ENCODE results near the gene MCM3AP.

MCM3AP gene

DNA sequence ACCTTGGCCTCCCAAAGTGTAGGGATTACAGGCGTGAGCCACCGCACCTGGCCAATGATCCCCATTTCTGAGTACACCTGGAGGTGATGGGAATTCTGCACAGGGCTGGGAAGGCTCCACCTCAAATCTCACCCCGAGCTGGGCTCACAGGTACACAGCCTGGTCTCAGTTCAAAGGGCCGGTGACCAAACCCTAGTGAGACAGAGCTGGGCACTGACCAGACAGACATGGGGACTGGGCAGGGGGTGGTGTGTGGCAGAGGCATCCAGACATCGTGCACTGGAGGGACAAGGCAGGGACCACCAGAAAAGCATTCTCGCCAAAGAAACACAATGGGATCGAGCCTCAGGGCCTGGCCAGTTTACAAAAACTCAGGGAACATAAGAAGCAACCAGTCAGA lies 74.0 kb downstream of the MCM3AP start:
- no peak for ATAC-seq
- TF ChIP-seq, protein P1, sequence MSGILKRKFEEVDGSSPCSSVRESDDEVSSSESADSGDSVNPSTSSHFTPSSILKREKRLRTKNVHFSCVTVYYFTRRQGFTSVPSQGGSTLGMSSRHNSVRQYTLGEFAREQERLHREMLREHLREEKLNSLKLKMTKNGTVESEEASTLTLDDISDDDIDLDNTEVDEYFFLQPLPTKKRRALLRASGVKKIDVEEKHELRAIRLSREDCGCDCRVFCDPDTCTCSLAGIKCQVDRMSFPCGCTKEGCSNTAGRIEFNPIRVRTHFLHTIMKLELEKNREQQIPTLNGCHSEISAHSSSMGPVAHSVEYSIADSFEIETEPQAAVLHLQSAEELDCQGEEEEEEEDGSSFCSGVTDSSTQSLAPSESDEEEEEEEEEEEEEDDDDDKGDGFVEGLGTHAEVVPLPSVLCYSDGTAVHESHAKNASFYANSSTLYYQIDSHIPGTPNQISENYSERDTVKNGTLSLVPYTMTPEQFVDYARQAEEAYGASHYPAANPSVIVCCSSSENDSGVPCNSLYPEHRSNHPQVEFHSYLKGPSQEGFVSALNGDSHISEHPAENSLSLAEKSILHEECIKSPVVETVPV (CRISPR knock-in tag; IDR thresholded peaks at IDR 0.05), result no peak
- TF ChIP-seq OSR1 (CRISPR knock-in tag; IDR thresholded peaks at IDR 0.05), result no peak
- no peak for TF ChIP-seq SNAI2 (CRISPR knock-in tag; IDR thresholded peaks at IDR 0.05)
- no peak for TF ChIP-seq ZNF70 (CRISPR knock-in tag; IDR thresholded peaks at IDR 0.05)
- TF ChIP-seq CSDC2 (CRISPR knock-in tag; IDR thresholded peaks at IDR 0.05), result no peak
- TF ChIP-seq GLIS3 (CRISPR knock-in tag; IDR thresholded peaks at IDR 0.05), result no peak
- TF ChIP-seq ZNF8 (CRISPR knock-in tag; IDR thresholded peaks at IDR 0.05), result no peak
- no peak for TF ChIP-seq ZNF565 (CRISPR knock-in tag; conservative IDR thresholded peaks at IDR 0.05; ENCODE audit: low read depth)
- no peak for TF ChIP-seq TCF4 (CRISPR knock-in tag; IDR thresholded peaks at IDR 0.05; ENCODE audit: borderline replicate concordance)
- TF ChIP-seq ISL1 (CRISPR knock-in tag; IDR thresholded peaks at IDR 0.05), result no peak
- no peak for TF ChIP-seq RARB (CRISPR knock-in tag; IDR thresholded peaks at IDR 0.05)
- no peak for TF ChIP-seq ZC3H10 (CRISPR knock-in tag; IDR thresholded peaks at IDR 0.05)
- TF ChIP-seq, protein P2, sequence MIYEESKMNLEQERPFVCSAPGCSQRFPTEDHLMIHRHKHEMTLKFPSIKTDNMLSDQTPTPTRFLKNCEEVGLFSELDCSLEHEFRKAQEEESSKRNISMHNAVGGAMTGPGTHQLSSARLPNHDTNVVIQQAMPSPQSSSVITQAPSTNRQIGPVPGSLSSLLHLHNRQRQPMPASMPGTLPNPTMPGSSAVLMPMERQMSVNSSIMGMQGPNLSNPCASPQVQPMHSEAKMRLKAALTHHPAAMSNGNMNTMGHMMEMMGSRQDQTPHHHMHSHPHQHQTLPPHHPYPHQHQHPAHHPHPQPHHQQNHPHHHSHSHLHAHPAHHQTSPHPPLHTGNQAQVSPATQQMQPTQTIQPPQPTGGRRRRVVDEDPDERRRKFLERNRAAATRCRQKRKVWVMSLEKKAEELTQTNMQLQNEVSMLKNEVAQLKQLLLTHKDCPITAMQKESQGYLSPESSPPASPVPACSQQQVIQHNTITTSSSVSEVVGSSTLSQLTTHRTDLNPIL (CRISPR knock-in tag; IDR thresholded peaks at IDR 0.05; ENCODE audit: low read depth), result no peak
- TF ChIP-seq, protein P3, sequence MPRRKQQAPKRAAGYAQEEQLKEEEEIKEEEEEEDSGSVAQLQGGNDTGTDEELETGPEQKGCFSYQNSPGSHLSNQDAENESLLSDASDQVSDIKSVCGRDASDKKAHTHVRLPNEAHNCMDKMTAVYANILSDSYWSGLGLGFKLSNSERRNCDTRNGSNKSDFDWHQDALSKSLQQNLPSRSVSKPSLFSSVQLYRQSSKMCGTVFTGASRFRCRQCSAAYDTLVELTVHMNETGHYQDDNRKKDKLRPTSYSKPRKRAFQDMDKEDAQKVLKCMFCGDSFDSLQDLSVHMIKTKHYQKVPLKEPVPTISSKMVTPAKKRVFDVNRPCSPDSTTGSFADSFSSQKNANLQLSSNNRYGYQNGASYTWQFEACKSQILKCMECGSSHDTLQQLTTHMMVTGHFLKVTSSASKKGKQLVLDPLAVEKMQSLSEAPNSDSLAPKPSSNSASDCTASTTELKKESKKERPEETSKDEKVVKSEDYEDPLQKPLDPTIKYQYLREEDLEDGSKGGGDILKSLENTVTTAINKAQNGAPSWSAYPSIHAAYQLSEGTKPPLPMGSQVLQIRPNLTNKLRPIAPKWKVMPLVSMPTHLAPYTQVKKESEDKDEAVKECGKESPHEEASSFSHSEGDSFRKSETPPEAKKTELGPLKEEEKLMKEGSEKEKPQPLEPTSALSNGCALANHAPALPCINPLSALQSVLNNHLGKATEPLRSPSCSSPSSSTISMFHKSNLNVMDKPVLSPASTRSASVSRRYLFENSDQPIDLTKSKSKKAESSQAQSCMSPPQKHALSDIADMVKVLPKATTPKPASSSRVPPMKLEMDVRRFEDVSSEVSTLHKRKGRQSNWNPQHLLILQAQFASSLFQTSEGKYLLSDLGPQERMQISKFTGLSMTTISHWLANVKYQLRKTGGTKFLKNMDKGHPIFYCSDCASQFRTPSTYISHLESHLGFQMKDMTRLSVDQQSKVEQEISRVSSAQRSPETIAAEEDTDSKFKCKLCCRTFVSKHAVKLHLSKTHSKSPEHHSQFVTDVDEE (CRISPR knock-in tag; IDR thresholded peaks at IDR 0.05), result no peak
- TF ChIP-seq, protein P4, sequence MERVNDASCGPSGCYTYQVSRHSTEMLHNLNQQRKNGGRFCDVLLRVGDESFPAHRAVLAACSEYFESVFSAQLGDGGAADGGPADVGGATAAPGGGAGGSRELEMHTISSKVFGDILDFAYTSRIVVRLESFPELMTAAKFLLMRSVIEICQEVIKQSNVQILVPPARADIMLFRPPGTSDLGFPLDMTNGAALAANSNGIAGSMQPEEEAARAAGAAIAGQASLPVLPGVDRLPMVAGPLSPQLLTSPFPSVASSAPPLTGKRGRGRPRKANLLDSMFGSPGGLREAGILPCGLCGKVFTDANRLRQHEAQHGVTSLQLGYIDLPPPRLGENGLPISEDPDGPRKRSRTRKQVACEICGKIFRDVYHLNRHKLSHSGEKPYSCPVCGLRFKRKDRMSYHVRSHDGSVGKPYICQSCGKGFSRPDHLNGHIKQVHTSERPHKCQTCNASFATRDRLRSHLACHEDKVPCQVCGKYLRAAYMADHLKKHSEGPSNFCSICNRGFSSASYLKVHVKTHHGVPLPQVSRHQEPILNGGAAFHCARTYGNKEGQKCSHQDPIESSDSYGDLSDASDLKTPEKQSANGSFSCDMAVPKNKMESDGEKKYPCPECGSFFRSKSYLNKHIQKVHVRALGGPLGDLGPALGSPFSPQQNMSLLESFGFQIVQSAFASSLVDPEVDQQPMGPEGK (CRISPR knock-in tag; IDR thresholded peaks at IDR 0.05; ENCODE audit: borderline replicate concordance), result no peak
- TF ChIP-seq PPARA (CRISPR knock-in tag; IDR thresholded peaks at IDR 0.05; ENCODE audit: borderline replicate concordance), result no peak
- TF ChIP-seq ZFP30 (CRISPR knock-in tag; IDR thresholded peaks at IDR 0.05), result no peak
- TF ChIP-seq ARNTL (CRISPR knock-in tag; IDR thresholded peaks at IDR 0.05; ENCODE audit: borderline replicate concordance, low read depth), result no peak
- no peak for TF ChIP-seq BACH2 (CRISPR knock-in tag; IDR thresholded peaks at IDR 0.05; ENCODE audit: borderline replicate concordance)

DNA sequence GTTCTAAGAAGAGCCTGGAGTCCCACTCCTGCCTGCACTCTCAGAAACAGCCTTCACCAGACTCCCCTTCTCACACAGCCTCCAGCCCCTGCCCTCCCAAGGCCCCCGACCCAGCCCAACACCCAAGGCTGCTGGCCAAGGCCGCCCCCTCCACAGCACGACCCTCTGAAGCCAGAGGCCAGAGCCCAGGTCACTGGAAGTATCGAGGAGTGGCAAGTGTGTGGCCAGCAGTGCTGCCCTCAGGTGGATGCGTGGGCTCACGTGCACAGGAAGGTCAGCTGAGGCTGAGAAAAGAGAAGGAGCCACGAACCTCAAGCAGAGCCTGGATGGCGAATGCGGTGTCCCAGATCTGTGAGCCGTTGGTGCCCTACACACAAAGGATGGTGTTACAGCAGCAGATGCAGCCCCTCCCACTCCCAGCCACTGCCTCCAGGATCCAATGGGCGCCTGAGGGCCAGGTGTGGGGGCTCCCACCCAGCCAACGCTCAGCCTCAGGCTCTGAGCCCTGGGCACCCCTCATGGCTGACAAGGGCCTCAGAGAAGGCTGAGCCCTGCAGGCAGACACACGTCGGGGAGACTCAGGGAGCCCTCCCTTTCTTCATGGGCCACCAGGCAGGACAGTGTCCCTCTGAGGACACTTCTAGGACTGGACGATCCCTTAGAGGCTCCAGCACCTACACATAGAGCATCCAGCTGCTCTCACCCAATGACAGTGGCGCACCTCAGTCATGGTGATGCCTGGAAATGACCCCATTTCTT lies 74.9 kb downstream of the MCM3AP start:
- TF ChIP-seq GLIS3 (CRISPR knock-in tag; IDR thresholded peaks at IDR 0.05), result no peak
- TF ChIP-seq, protein P5, sequence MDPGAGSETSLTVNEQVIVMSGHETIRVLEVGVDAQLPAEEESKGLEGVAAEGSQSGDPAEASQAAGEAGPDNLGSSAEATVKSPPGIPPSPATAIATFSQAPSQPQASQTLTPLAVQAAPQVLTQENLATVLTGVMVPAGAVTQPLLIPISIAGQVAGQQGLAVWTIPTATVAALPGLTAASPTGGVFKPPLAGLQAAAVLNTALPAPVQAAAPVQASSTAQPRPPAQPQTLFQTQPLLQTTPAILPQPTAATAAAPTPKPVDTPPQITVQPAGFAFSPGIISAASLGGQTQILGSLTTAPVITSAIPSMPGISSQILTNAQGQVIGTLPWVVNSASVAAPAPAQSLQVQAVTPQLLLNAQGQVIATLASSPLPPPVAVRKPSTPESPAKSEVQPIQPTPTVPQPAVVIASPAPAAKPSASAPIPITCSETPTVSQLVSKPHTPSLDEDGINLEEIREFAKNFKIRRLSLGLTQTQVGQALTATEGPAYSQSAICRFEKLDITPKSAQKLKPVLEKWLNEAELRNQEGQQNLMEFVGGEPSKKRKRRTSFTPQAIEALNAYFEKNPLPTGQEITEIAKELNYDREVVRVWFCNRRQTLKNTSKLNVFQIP (CRISPR knock-in tag; IDR thresholded peaks at IDR 0.05; ENCODE audit: borderline replicate concordance, low read depth), result no peak
- no peak for TF ChIP-seq TOX (CRISPR knock-in tag; IDR thresholded peaks at IDR 0.05; ENCODE audit: borderline replicate concordance)
- no peak for TF ChIP-seq TCF4 (CRISPR knock-in tag; IDR thresholded peaks at IDR 0.05; ENCODE audit: borderline replicate concordance)
- TF ChIP-seq ESRRG (CRISPR knock-in tag; IDR thresholded peaks at IDR 0.05), result no peak
- TF ChIP-seq ZFP30 (CRISPR knock-in tag; IDR thresholded peaks at IDR 0.05), result no peak
- no peak for TF ChIP-seq ZFP3 (CRISPR knock-in tag; IDR thresholded peaks at IDR 0.05)
- ATAC-seq, result 0 out of 3 replicates have a peak, but pooled peaks have one; percentile 20
